Nephron (organoid): ENCODE measurements around the gene PWP2.
A peak's percentile ranks its signal among the peaks of the same experiment; 100 is the strongest.

Experiments used
- H3K27ac Mint-ChIP-seq, 3 experiments: 2 replicates each; pipeline ENCODE4 v1.8.0; 2020; ENCODE audit warnings: mixed read lengths in 3 of 3, mild to moderate bottlenecking in 2 of 3, moderate library complexity in 1 of 3
- H3K27me3 Mint-ChIP-seq: 2 replicates; pipeline ENCODE4 v1.8.0; 2021; ENCODE audit warnings: low read depth, mild to moderate bottlenecking, moderate library complexity, mixed read lengths
- H3K36me3 Mint-ChIP-seq: 2 replicates; pipeline ENCODE4 v1.8.0; 2020; ENCODE audit warnings: low read depth, mixed read lengths
- H3K4me1 Mint-ChIP-seq: 2 replicates; pipeline ENCODE4 v1.8.0; 2020; ENCODE audit warnings: mixed read lengths
- H3K4me3 Mint-ChIP-seq, 3 experiments: 2 replicates each; pipeline ENCODE4 v1.8.0; 2020; ENCODE audit warnings: mild to moderate bottlenecking in 3 of 3, mixed read lengths in 3 of 3, moderate library complexity in 2 of 3
- H3K9me3 Mint-ChIP-seq: 2 replicates; pipeline ENCODE4 v1.8.0; 2020; ENCODE audit warnings: mixed read lengths
- TF ChIP-seq, protein P1 (sequence below), 3 experiments: fragments of 200-600 bp; sonication (generic); IDR thresholded peaks; one replicate each; pipeline ENCODE4 v1.5.0; 2021; ENCODE audit warnings: antibody characterized with exemption in 3 of 3; ENCODE audit not compliant: unreplicated experiment in 3 of 3

The PWP2 gene

DNA sequence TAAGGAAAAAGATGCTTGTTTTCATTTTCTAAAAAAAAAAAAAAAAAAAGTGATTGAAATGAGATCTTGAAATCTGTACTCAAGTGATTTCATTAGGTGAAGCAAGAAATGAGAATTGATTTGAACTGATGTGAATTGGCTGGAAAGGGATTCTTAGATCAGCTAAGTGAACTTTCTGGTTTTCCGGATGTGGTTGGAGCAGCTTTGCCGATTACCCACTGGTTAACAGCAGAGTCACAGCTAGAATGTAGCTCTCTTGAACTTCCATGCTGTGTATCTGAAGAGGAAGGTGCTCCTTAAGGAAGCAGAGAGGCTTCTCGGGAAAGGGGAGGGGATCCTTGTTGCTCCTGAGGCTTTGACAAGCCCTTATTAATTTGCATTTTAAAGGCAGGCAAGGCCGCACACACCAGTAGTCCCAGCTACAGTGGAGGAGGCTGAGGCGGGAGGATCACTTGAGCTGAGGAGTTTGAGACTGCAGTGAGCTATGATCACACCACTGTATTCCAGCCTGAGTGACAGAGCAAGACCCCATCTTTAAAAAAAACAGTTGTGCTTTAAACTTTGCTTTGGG lies 28.7 kb upstream of the PWP2 start:
- no peak overlapping the region for H3K4me3 Mint-ChIP-seq
- peaks cover 72% of the 10 kb centered on the region for H3K36me3 Mint-ChIP-seq
- no peaks in the 10 kb centered on the region for H3K9me3 Mint-ChIP-seq
- H3K27me3 Mint-ChIP-seq = no peaks in the 10 kb centered on the region
- TF ChIP-seq, protein P1, sequence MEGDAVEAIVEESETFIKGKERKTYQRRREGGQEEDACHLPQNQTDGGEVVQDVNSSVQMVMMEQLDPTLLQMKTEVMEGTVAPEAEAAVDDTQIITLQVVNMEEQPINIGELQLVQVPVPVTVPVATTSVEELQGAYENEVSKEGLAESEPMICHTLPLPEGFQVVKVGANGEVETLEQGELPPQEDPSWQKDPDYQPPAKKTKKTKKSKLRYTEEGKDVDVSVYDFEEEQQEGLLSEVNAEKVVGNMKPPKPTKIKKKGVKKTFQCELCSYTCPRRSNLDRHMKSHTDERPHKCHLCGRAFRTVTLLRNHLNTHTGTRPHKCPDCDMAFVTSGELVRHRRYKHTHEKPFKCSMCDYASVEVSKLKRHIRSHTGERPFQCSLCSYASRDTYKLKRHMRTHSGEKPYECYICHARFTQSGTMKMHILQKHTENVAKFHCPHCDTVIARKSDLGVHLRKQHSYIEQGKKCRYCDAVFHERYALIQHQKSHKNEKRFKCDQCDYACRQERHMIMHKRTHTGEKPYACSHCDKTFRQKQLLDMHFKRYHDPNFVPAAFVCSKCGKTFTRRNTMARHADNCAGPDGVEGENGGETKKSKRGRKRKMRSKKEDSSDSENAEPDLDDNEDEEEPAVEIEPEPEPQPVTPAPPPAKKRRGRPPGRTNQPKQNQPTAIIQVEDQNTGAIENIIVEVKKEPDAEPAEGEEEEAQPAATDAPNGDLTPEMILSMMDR (IDR thresholded peaks at IDR 0.05; ENCODE audit: unreplicated experiment in 3 of 3) = no peak
- no peak overlapping the region for H3K27ac Mint-ChIP-seq
- H3K4me1 Mint-ChIP-seq = no peaks in the 10 kb centered on the region

DNA sequence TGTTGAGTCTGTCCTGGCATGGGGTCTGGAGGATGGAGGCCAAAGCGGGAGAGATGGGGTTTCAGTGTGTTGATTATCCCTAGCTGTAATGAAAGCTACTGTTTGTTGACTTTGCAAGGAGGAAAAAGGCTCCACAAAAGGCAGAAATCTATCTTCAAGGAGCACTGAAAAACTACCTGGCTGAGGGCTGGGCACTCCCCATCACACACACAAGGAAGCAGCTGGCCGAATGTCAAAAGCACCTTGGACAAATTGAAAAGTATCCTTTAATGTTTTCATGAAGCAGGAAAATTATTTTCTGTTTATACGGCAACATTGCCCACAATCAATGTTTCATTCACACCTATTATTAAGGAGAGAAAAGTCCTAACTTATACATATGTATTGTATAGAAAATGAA lies 27.8 kb upstream of the PWP2 start:
- H3K27ac Mint-ChIP-seq = no peak overlapping the region
- no peak overlapping the region for H3K4me3 Mint-ChIP-seq
- peaks cover 73% of the 10 kb centered on the region for H3K36me3 Mint-ChIP-seq
- TF ChIP-seq, protein P1 (IDR thresholded peaks at IDR 0.05; ENCODE audit: unreplicated experiment in 3 of 3) = no peak
- no peaks in the 10 kb centered on the region for H3K9me3 Mint-ChIP-seq
- no peaks in the 10 kb centered on the region for H3K27me3 Mint-ChIP-seq
- H3K4me1 Mint-ChIP-seq = no peaks in the 10 kb centered on the region

- H3K9me3 Mint-ChIP-seq = no peaks in the 10 kb centered on the region
- TF ChIP-seq, protein P1 (IDR thresholded peaks at IDR 0.05; ENCODE audit: unreplicated experiment in 3 of 3) = no peak
- no peaks in the 10 kb centered on the region for H3K4me1 Mint-ChIP-seq
Observed at GRCh38 chr21:44079846-44080245, 27.4 kb upstream of the PWP2 start.

DNA sequence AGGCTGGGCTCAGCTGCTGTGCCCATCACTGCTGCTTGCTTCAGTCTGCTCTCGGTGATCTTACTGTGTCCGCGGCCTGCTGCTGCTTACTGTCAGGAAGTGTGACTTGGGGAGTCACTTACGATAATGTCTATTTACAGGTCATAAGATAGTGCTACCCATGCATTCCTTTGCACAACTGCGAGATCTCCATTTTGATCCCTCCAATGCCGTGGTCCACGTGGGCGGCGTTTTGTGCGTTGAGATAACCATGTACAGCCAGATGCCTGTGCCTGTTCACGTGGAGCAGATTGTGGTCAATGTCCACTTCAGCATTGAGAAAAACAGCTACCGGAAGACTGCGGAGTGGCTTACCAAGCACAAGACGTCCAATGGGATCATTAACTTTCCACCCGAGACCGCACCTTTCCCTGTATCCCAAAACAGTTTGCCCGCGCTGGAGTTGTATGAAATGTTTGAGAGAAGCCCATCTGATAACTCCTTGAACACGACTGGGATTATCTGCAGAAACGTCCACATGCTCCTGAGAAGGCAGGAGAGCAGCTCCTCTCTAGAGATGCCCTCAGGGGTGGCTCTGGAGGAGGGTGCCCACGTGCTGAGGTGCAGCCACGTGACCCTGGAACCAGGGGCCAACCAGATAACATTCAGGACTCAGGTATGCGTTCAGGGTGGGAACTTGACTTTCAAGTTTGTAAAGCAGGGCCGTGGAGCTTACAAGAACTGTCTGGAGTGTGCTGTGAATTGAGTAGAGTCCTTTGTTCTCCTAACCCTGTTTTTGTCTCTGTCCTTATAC lies 24.4 kb upstream of the PWP2 start:
- H3K27ac Mint-ChIP-seq = peak overlapping the region; percentile 47 to 89 (median 58)
- no peak overlapping the region for H3K4me3 Mint-ChIP-seq
- peaks cover 75% of the 10 kb centered on the region for H3K36me3 Mint-ChIP-seq
- no peaks in the 10 kb centered on the region for H3K4me1 Mint-ChIP-seq
- no peaks in the 10 kb centered on the region for H3K27me3 Mint-ChIP-seq
- H3K9me3 Mint-ChIP-seq = no peaks in the 10 kb centered on the region
- TF ChIP-seq, protein P1 (IDR thresholded peaks at IDR 0.05; ENCODE audit: unreplicated experiment in 3 of 3) = no peak

More at GRCh38 chr21:44079846-44080245, 27.4 kb upstream of the PWP2 start:
- H3K4me3 Mint-ChIP-seq = no peak overlapping the region
- peaks cover 74% of the 10 kb centered on the region for H3K36me3 Mint-ChIP-seq
- no peaks in the 10 kb centered on the region for H3K27me3 Mint-ChIP-seq
- H3K27ac Mint-ChIP-seq = no peak overlapping the region

- Mint-ChIP-seq H3K27me3 (no peaks in the 10 kb centered on the region), H3K4me1 (no peaks in the 10 kb centered on the region), H3K4me3 (no peak overlapping the region), H3K27ac (peak overlapping the region in 2 of 3 experiments; percentile 47 to 89), H3K9me3 (no peaks in the 10 kb centered on the region), H3K36me3 (peaks cover 72% of the 10 kb centered on the region)
- TF ChIP-seq, protein P1 (IDR thresholded peaks at IDR 0.05; ENCODE audit: unreplicated experiment in 3 of 3) = no peak
Observed at GRCh38 chr21:44083631-44084291, 23.4 kb upstream of the PWP2 start.
